ENCODE data around the gene RPP25L. TPM values are rescaled to one million over a fixed set of nuclear protein-coding genes. Genes with fewer than 3 reads are reported as not detected.

The RPP25L gene
- total and polyA plus RNA-seq, 10 of the 15 experiments (the other 5 are each of a cell fraction or from before 2014, with no cell fraction given) = 7.7 to 30.2 (median 16.8) TPM

- TF ChIP-seq, protein P1, sequence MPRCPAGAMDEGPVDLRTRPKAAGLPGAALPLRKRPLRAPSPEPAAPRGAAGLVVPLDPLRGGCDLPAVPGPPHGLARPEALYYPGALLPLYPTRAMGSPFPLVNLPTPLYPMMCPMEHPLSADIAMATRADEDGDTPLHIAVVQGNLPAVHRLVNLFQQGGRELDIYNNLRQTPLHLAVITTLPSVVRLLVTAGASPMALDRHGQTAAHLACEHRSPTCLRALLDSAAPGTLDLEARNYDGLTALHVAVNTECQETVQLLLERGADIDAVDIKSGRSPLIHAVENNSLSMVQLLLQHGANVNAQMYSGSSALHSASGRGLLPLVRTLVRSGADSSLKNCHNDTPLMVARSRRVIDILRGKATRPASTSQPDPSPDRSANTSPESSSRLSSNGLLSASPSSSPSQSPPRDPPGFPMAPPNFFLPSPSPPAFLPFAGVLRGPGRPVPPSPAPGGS (IDR thresholded peaks at IDR 0.05; ENCODE audit: borderline replicate concordance, insufficient read depth, low read depth, low read length, poor library complexity, severe bottlenecking) = no peak
Observed at GRCh38 chr9:34571481-34571810, 40.5 kb downstream of the RPP25L start (continued).

DNA sequence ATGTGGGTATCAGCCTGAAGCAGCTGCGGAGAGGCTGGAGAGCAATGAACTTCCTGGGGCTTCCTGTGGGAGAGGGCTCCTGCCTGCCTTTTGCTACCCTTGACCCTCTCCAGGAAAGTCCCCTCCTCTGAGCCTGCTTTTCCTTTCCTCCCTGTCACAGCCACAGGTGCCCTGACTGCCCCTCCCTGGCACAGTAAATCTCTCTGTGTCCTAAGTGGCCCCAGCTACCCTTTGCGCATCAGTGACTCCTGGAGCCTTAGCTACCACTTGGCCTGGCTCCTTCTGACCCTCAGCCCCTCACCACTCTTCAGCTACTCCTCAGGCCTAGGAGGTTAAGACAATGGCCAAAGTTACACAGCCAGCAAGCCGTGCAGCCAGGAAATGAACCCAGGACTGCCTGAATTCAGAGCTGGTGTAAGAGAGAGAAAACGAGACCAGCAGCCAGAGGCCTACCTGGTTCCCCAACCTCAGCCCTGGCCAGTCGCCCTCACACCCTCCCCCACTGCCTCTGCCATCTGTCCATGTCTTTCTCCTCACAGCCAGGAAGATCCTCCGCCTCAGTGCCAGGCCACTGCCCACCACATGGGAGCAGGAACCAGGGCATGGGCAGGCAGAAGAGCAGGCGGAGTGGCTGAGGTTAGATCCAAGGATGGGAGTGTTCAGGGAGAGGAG, 41.0 kb downstream of the RPP25L start:
- ChIA-PET SMC1A (ENCODE audit: uncharacterized antibody, unreplicated experiment) (no interaction called here), CTCF (interaction anchor here (1.3 to 2.1 kb wide), 2 partner anchors 23 to 167 kb away, joined by 4 to 6 read pairs; no protein-coding TSS in a partner anchor), RAD21 (ENCODE audit: unreplicated experiment) (no interaction called here), POLR2A (no interaction called here)
- Histone ChIP-seq H4K20me1 (ENCODE audit: control insufficient read depth, insufficient read depth) (no peaks in the 10 kb centered on the region), H3K79me2 (ENCODE audit: control insufficient read depth, insufficient read depth, low read length) (no peaks in the 10 kb centered on the region), H3K27me3 (replicated peaks in 1 of 2; ENCODE audit: control insufficient read depth in 2 of 2, insufficient read depth in 2 of 2, low read length in 1 of 2) (peaks cover 6 to 9% of the 10 kb centered on the region in 2 experiments; a peak in 3 of 4 replicates), H3K4me3 (no peak overlapping the region), H3K9me3 (replicated peaks; ENCODE audit: control insufficient read depth, insufficient read depth, low read length) (no peaks in the 10 kb centered on the region), H2AFZ (ENCODE audit: control insufficient read depth, low read depth, low read length) (no peak overlapping the region), H3K4me2 (ENCODE audit: control insufficient read depth, insufficient read depth) (no peak overlapping the region), H3K27ac (ENCODE audit: control insufficient read depth, insufficient read depth) (no peak overlapping the region), H3K9ac (ENCODE audit: control insufficient read depth, insufficient read depth, low read length) (no peak overlapping the region), H3K4me1 (ENCODE audit: control insufficient read depth, insufficient read depth, low read length) (no peaks in the 10 kb centered on the region), H3K36me3 (ENCODE audit: control insufficient read depth in 2 of 2, insufficient read depth in 2 of 2, low read length in 1 of 2) (no peaks in the 10 kb centered on the region)
- FAIRE-seq (no peak), ATAC-seq (peak; percentile 14; the same call in 1 of the 3 replicates), DNase-seq (ENCODE audit: low read depth, low spot score) (no peak)
- in situ Hi-C loops (cut with MboI) = no loop called here
- BruUV-seq (replicated peaks) = no TSS peak
- intact Hi-C loops (cut with micrococcal nuclease; ENCODE audit: unreplicated experiment) = no loop called here
- 20% methylated on average over 7 of the region's 7 CpGs for WGBS (ENCODE audit: insufficient coverage, insufficient replicate concordance, low lambda C conversion rate, missing lambda C conversion rate)
- TF ChIP-seq HDAC6 (IDR thresholded peaks at IDR 0.05; ENCODE audit: unreplicated experiment) (no peak), EZH2 (IDR thresholded peaks at IDR 0.05; ENCODE audit: borderline replicate concordance, control insufficient read depth, low read depth, low read length) (no peak), EGR1 (IDR thresholded peaks at IDR 0.05; ENCODE audit: borderline replicate concordance in 1 of 2, low read depth in 2 of 2, low read length in 2 of 2) (no peak), ZNF24 (IDR thresholded peaks at IDR 0.05) (no peak), ZBTB40 (IDR thresholded peaks at IDR 0.05; ENCODE audit: borderline replicate concordance) (no peak), BHLHE40 (IDR thresholded peaks at IDR 0.05; ENCODE audit: borderline replicate concordance in 1 of 2, low read depth in 2 of 2, low read length in 1 of 2) (no peak), RAD51 (IDR thresholded peaks at IDR 0.05) (no peak), PML (IDR thresholded peaks at IDR 0.05; ENCODE audit: low read length) (no peak)
- TF ChIP-seq, protein P2, sequence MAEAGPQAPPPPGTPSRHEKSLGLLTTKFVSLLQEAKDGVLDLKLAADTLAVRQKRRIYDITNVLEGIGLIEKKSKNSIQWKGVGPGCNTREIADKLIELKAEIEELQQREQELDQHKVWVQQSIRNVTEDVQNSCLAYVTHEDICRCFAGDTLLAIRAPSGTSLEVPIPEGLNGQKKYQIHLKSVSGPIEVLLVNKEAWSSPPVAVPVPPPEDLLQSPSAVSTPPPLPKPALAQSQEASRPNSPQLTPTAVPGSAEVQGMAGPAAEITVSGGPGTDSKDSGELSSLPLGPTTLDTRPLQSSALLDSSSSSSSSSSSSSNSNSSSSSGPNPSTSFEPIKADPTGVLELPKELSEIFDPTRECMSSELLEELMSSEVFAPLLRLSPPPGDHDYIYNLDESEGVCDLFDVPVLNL (IDR thresholded peaks at IDR 0.05; ENCODE audit: low read depth, low read length) = no peak
- TF ChIP-seq, protein P3, sequence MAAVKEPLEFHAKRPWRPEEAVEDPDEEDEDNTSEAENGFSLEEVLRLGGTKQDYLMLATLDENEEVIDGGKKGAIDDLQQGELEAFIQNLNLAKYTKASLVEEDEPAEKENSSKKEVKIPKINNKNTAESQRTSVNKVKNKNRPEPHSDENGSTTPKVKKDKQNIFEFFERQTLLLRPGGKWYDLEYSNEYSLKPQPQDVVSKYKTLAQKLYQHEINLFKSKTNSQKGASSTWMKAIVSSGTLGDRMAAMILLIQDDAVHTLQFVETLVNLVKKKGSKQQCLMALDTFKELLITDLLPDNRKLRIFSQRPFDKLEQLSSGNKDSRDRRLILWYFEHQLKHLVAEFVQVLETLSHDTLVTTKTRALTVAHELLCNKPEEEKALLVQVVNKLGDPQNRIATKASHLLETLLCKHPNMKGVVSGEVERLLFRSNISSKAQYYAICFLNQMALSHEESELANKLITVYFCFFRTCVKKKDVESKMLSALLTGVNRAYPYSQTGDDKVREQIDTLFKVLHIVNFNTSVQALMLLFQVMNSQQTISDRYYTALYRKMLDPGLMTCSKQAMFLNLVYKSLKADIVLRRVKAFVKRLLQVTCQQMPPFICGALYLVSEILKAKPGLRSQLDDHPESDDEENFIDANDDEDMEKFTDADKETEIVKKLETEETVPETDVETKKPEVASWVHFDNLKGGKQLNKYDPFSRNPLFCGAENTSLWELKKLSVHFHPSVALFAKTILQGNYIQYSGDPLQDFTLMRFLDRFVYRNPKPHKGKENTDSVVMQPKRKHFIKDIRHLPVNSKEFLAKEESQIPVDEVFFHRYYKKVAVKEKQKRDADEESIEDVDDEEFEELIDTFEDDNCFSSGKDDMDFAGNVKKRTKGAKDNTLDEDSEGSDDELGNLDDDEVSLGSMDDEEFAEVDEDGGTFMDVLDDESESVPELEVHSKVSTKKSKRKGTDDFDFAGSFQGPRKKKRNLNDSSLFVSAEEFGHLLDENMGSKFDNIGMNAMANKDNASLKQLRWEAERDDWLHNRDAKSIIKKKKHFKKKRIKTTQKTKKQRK (IDR thresholded peaks at IDR 0.05; ENCODE audit: low read depth, low read length) = no peak

Measured in GM12878 (cell line).